IPS DF 6.9 (cell line): ENCODE data around the gene CMBL.
"Not testable (repeated sequence)": the region's sequence is repeated elsewhere in the genome, so short reads cannot be mapped to it uniquely, and the experiment has no call there.

Experiments used
- DNase-seq: peaks from one replicate; pipeline ENCODE4 v3.0.0-alpha.2; 2013; ENCODE audit warnings: low read depth, low spot score
- H3K27ac ChIP-seq: one replicate; pipeline ENCODE4 v1.5.1; 2013; ENCODE audit warnings: low read length, control low read depth
- H3K27me3 ChIP-seq: 2 replicates; pipeline ENCODE4 v1.6.1; 2013; ENCODE audit warnings: mild to moderate bottlenecking, low read length; ENCODE audit not compliant: control insufficient read depth, insufficient read depth
- H3K36me3 ChIP-seq: 2 replicates; pipeline ENCODE4 v1.6.1; 2013; ENCODE audit warnings: low read length; ENCODE audit not compliant: control insufficient read depth, insufficient read depth
- H3K4me1 ChIP-seq: 2 replicates; pipeline ENCODE4 v1.6.1; 2013; ENCODE audit warnings: low read length; ENCODE audit not compliant: control insufficient read depth, insufficient read depth
- H3K4me3 ChIP-seq: 2 replicates; pipeline ENCODE4 v1.5.1; 2013; ENCODE audit warnings: mild to moderate bottlenecking, low read length
- H3K9me3 ChIP-seq: 2 replicates; pipeline ENCODE4 v1.6.1; 2013; ENCODE audit warnings: low read length, inconsistent platforms; ENCODE audit not compliant: control insufficient read depth, insufficient read depth
- WGBS: extraction: QIAGEN DNeasy Blood & Tissue Kit; methylation state at CpG from one replicate; pipeline ENCODE4 v1.1.7; 2013; ENCODE audit warnings: mixed read lengths, missing lambda C conversion rate; ENCODE audit not compliant: insufficient read length, insufficient coverage; 5-methylcytosine and 5-hydroxymethylcytosine counted together

Gene CMBL

DNA sequence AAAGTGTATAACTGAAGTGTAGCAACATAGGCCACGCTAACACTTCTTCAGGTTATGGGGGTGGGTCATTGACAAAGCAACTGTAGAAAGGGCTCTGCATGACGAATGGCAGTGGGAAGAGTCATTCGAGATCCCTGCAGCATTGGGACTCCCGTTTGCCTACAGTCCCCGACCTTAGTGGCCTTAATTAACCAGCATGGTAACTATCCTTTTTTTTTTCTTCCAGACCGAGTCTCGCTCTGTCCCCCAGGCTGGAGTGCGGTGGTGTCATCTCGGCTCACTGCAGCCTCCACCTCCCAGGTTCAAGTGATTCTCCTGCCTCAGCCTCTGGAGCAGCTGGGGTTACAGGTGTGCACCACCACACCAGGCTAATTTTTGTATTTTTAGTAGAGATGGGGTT, 14.2 kb upstream of the CMBL start:
- no peak for DNase-seq
- Histone ChIP-seq H3K4me1 (no peaks in the 10 kb centered on the region), H3K4me3 (no peak overlapping the region), H3K27ac (no peak overlapping the region), H3K36me3 (no peaks in the 10 kb centered on the region), H3K27me3 (no peaks in the 10 kb centered on the region), H3K9me3 (no peaks in the 10 kb centered on the region)
- no CpG with 5 or more reads among the region's 9 CpGs for WGBS

DNA sequence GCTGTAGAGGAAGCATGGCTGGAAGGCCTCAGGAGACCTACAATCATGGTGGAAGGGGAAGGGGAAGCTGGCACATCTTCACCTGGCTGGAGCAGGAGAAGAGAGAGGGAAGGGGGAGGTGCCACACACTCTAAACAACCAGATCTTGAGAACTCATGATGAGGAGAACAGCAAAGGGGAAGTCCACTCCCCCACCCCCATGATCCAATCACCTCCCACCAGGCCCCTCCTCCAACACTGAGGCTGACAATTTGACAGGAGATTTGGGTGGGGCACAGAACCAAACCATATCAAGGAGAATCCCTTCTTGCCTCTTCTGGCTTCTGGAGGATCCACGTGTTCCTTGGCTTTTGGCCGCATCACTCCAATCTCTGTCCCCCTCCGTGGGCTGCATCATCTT, 13.1 kb upstream of the CMBL start:
- no peaks in the 10 kb centered on the region for H3K9me3 ChIP-seq
- WGBS: no CpG with 5 or more reads among the region's 3 CpGs
- no peak overlapping the region for H3K4me3 ChIP-seq
- H3K4me1 ChIP-seq: no peaks in the 10 kb centered on the region
- no peaks in the 10 kb centered on the region for H3K27me3 ChIP-seq
- H3K36me3 ChIP-seq: no peaks in the 10 kb centered on the region
- no peak overlapping the region for H3K27ac ChIP-seq
- no peak for DNase-seq

DNA sequence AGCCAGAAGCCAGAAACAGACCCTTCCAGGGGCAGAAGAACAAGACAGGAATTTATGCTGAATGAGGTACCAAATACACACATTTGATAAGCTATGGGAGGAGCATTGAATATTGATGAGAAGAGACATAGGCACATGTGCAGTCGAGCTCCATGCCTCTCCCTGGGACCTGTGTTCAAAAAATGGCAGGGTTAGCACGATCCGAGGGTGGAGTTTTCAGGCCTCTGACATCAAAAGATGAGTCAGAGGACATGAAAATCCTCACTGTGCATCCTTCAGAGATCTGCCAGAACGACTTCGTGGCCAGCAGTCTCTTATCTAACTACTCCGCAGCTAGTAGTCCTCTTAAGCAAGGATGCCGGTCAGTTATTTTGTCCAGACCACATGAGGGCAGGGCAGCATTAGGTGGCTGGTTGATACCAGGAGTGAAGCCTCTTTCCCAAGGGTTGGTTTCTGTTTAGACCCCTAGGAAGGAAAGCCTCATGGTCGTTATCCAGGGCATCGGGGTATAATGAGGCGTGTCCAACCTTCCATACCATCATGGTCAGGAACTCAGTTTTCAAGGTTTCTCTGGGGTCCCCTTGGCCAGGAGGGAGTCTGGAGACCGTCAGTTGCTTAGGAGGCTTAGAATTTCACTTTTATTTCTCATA, 11.6 kb upstream of the CMBL start:
- H3K27ac ChIP-seq: no peak overlapping the region
- no peaks in the 10 kb centered on the region for H3K4me1 ChIP-seq
- no peak overlapping the region for H3K4me3 ChIP-seq
- WGBS: no CpG with 5 or more reads among the region's 11 CpGs
- H3K9me3 ChIP-seq: no peaks in the 10 kb centered on the region
- no peak for DNase-seq
- H3K27me3 ChIP-seq: no peaks in the 10 kb centered on the region
- no peaks in the 10 kb centered on the region for H3K36me3 ChIP-seq

DNA sequence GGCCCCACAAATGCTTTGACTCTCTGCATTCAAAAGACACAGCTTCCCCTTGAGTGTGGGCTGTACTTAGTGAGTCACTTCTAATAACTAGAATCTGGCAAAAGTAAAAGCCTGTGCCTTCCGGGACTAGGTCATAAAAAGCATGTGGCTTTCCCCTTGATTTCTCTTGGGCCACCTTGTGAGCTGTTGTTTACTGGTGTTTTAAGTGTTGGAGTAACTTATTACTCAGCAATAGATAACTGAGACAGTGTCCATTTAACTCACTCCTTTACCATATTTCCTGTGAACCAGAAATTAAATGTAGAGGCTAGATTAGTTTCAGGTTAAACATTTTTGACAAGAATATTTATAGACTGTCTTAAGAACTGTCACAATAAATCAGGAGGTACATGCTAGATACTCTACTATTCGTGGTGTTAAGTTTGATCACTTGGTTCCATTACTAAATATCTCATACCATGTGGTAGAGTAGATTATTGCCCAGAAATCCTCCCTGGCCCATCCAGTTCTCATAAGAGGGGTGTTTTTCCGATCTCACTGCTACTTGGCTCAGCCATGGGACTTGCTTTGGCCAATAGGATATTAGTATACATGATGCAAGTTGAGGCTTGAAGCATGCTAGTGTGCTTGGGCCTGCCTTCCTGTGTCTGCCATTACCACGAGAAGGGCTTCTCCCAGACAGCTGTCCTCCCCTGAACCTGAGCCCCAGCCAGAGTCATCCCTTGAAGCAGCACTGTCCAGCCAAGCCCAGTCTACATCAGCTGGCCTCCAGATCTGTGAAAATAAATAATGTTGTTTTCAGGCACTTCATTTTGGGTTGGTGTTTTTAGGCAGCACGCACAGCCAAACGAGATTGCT, 10.4 kb upstream of the CMBL start:
- DNase-seq: no peak
- WGBS: no CpG with 5 or more reads among the region's 6 CpGs
- no peak overlapping the region for H3K27ac ChIP-seq
- no peaks in the 10 kb centered on the region for H3K36me3 ChIP-seq
- no peaks in the 10 kb centered on the region for H3K4me1 ChIP-seq
- no peaks in the 10 kb centered on the region for H3K9me3 ChIP-seq
- no peak overlapping the region for H3K4me3 ChIP-seq
- no peaks in the 10 kb centered on the region for H3K27me3 ChIP-seq

GRCh38 chr5:10315824-10316509, 8.3 kb upstream of the CMBL start:
- H3K27me3 ChIP-seq: no peaks in the 10 kb centered on the region
- H3K27ac ChIP-seq: no peak overlapping the region
- no peaks in the 10 kb centered on the region for H3K9me3 ChIP-seq
- no peak for DNase-seq
- H3K36me3 ChIP-seq: no peaks in the 10 kb centered on the region
- no peaks in the 10 kb centered on the region for H3K4me1 ChIP-seq
- WGBS: no CpG with 5 or more reads among the region's 15 CpGs
- H3K4me3 ChIP-seq: no peak overlapping the region

- Histone ChIP-seq H3K9me3 (no peaks in the 10 kb centered on the region), H3K27me3 (no peaks in the 10 kb centered on the region), H3K27ac (no peak overlapping the region), H3K4me1 (no peaks in the 10 kb centered on the region), H3K4me3 (no peak overlapping the region), H3K36me3 (no peaks in the 10 kb centered on the region)
- DNase-seq: no peak
- no CpG with 5 or more reads among the region's 5 CpGs for WGBS
Measured at GRCh38 chr5:10315201-10315600, 7.5 kb upstream of the CMBL start.

- H3K27me3 ChIP-seq: no peaks in the 10 kb centered on the region
- no peaks in the 10 kb centered on the region for H3K4me1 ChIP-seq
- no CpG with 5 or more reads among the region's 10 CpGs for WGBS
- H3K36me3 ChIP-seq: no peaks in the 10 kb centered on the region
- no peak for DNase-seq
- no peak overlapping the region for H3K27ac ChIP-seq
- no peaks in the 10 kb centered on the region for H3K9me3 ChIP-seq
- H3K4me3 ChIP-seq: no peak overlapping the region
Measured at GRCh38 chr5:10311595-10312425, 4.1 kb upstream of the CMBL start.

DNA sequence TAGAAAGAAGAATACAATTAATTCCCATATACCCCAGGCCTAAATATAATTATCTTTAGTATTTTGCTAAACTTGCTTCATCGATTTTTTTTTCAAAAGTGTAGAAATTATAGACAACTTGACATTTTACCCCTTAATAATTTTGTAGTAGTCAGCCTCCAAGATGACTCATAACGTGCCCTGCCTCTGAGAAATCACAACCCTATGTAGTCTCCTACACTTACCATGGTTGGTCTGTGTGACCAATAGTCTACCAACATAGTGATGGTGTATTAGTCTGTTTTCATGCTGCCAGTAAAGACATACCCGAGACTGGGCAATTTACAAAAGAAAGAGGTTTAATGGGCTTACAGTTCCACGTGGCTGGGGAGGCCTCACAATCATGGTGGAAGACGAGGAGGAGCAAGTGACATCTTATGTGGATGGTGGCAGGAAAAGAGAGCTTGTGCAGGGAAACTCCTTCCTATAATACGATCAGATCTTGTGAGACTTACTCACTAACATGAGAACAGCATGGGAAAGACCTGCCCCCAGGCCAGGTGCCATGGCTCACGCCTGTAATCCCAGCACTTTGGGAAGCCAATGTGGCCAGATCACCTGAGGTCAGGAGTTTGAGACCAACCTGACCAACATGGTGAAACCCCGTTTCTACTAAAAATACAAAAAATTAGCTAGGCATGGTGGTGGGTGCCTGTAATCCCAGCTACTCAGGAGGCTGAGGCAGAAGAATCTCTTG, 3.3 kb upstream of the CMBL start:
- H3K27ac ChIP-seq, H3K4me3 ChIP-seq, H3K27me3 ChIP-seq, H3K4me1 ChIP-seq, H3K9me3 ChIP-seq, DNase-seq, H3K36me3 ChIP-seq: not testable (repeated sequence)
- WGBS: no CpG with 5 or more reads among the region's 8 CpGs

DNA sequence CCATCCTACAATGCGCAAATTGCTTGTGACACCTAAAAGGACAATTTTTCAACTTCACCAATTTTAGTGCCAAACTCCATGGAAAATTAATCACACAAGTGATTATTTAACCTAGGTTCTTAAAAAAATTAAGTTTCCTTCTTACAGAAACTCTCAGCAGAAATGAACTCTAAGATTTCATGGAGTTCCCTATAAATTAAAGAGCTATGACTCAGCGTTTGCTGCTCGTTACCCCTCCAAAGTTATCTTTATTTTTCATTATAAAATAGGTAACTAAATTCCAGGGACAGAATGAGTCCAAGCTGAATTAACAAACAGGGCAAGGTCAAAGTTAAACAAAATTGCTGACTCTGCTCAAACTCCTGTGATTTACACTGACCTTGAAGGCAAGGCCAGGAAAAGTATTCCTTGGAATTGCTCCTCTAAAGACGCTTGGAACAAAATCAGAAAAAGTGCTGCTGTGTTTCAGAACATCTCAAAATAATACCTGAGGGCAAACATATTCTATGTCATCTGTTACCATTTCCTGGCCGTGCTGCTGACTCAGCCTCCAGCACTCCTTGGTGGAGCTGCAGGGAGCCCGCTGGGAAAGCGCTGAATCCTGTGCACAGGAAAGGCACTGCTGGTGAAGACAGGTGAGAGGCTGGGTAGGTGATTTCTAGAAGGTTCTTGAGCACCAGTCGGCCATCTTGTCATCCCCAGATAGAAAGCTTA, 2.5 kb upstream of the CMBL start:
- Histone ChIP-seq H3K36me3 (no peaks in the 10 kb centered on the region), H3K9me3 (no peaks in the 10 kb centered on the region), H3K27ac (no peak overlapping the region), H3K4me1 (0 out of 2 replicates have a peak, but pooled peaks cover 1% of the 10 kb centered on the region), H3K4me3 (no peak overlapping the region), H3K27me3 (no peaks in the 10 kb centered on the region)
- no peak for DNase-seq
- no CpG with 5 or more reads among the region's 8 CpGs for WGBS
